Neural cell (in vitro differentiated cells): ENCODE results near the gene TBC1D5. TPM values are rescaled to one million over a fixed set of nuclear protein-coding genes. Genes with fewer than 3 reads are reported as not detected.

ENCODE experiments used
- H2AFZ ChIP-seq: fragments of 200-600, 300-800 bp; sonication (generic), shearing (Covaris generic); 2 replicates; pipeline ENCODE4 v1.6.0; 2014; ENCODE audit warnings: low read depth, mild to moderate bottlenecking, antibody characterized with exemption, low read length, moderate library complexity
- H3F3A ChIP-seq: fragments of 200-600 bp; shearing (Covaris generic); 2 replicates; pipeline ENCODE4 v1.6.1; 2016; ENCODE audit warnings: mild to moderate bottlenecking, moderate library complexity, mixed read lengths, antibody characterized with exemption, low read length; ENCODE audit not compliant: insufficient read depth, poor library complexity, severe bottlenecking
- H3K27ac ChIP-seq: fragments of 200-600, 300-800 bp; sonication (generic), shearing (Covaris generic); 2 replicates; pipeline ENCODE4 v1.5.1; 2014; ENCODE audit warnings: mild to moderate bottlenecking, low read length, moderate library complexity
- H3K27me3 ChIP-seq: fragments of 300-800, 200-600 bp; sonication (generic), shearing (Covaris generic); 2 replicates; pipeline ENCODE4 v1.6.0; 2014; ENCODE audit warnings: mild to moderate bottlenecking, low read depth, low read length, moderate library complexity; ENCODE audit not compliant: insufficient read depth
- H3K36me3 ChIP-seq: fragments of 300-800, 200-600 bp; sonication (generic), shearing (Covaris generic); 2 replicates; pipeline ENCODE4 v1.5.1; 2014; ENCODE audit warnings: mild to moderate bottlenecking, antibody characterized with exemption, low read length, moderate library complexity; ENCODE audit not compliant: insufficient read depth
- H3K4me2 ChIP-seq: fragments of 300-800, 200-600 bp; sonication (generic), shearing (Covaris generic); 2 replicates; pipeline ENCODE4 v1.6.0; 2014; ENCODE audit warnings: mild to moderate bottlenecking, low read length
- H3K4me3 ChIP-seq: fragments of 300-800, 200-600 bp; sonication (generic), shearing (Covaris generic); 2 replicates; pipeline ENCODE4 v1.5.1; 2014; ENCODE audit warnings: mild to moderate bottlenecking, low read length, moderate library complexity
- H3K79me2 ChIP-seq: fragments of 200-600 bp; shearing (Covaris generic); replicated peaks from 2 replicates; pipeline ENCODE4 v1.6.0; 2014; ENCODE audit warnings: mild to moderate bottlenecking, low read length, moderate library complexity; ENCODE audit not compliant: insufficient read depth
- H3K9ac ChIP-seq: fragments of 300-800, 200-600 bp; sonication (generic), shearing (Covaris generic); 2 replicates; pipeline ENCODE4 v1.6.1; 2016; ENCODE audit warnings: mild to moderate bottlenecking, low read length, mixed read lengths
- H3K9me2 ChIP-seq: fragments of 200-600 bp; shearing (Covaris generic); 2 replicates; pipeline ENCODE4 v1.6.1; 2016; ENCODE audit warnings: mild to moderate bottlenecking, low read length, mixed read lengths; ENCODE audit not compliant: insufficient read depth
- H3K9me3 ChIP-seq: fragments of 200-600, 300-800 bp; sonication (generic), shearing (Covaris generic); 2 replicates; pipeline ENCODE4 v1.6.1; 2016; ENCODE audit warnings: mild to moderate bottlenecking, mixed run types, low read length, moderate library complexity, mixed read lengths
- H4K20me1 ChIP-seq: fragments of 200-600 bp; shearing (Covaris generic); 2 replicates; pipeline ENCODE4 v1.6.1; 2016; ENCODE audit warnings: mild to moderate bottlenecking, mixed run types; ENCODE audit not compliant: insufficient read depth
- CTCF ChIP-seq: fragments of 450-650 bp; IDR thresholded peaks from 2 replicates; pipeline ENCODE4 v1.5.1; 2014; ENCODE audit warnings: antibody characterized with exemption, mild to moderate bottlenecking, moderate library complexity; ENCODE audit not compliant: poor library complexity, severe bottlenecking
- EP300 ChIP-seq: fragments of 450-650 bp; conservative IDR thresholded peaks from 2 replicates; pipeline ENCODE4 v1.6.1; 2014; ENCODE audit warnings: antibody characterized with exemption, mild to moderate bottlenecking, moderate library complexity; ENCODE audit not compliant: poor library complexity, severe bottlenecking
- EZH2 ChIP-seq: fragments of 200-600, 300-800 bp; shearing (Covaris generic), sonication (generic); IDR thresholded peaks from 2 replicates; pipeline ENCODE4 v1.6.1; 2014; ENCODE audit warnings: antibody characterized with exemption, low read length, borderline replicate concordance, mild to moderate bottlenecking; ENCODE audit not compliant: insufficient read depth, poor library complexity, severe bottlenecking
- MXI1 ChIP-seq: fragments of 450-650 bp; conservative IDR thresholded peaks from 2 replicates; pipeline ENCODE4 v1.6.1; 2014; ENCODE audit warnings: antibody characterized with exemption, mild to moderate bottlenecking; ENCODE audit not compliant: poor library complexity, severe bottlenecking
- POLR2AphosphoS5 ChIP-seq: IDR thresholded peaks from 2 replicates; pipeline ENCODE4 v1.6.1; 2012
- RAD21 ChIP-seq: fragments of 450-650 bp; conservative IDR thresholded peaks from 2 replicates; pipeline ENCODE4 v1.6.1; 2014; ENCODE audit warnings: antibody characterized with exemption, mild to moderate bottlenecking, moderate library complexity
- REST ChIP-seq: IDR thresholded peaks from 2 replicates; pipeline ENCODE4 v1.6.1; 2012; ENCODE audit warnings: borderline replicate concordance
- SMC3 ChIP-seq: fragments of 450-650 bp; conservative IDR thresholded peaks from 2 replicates; pipeline ENCODE4 v1.6.1; 2014; ENCODE audit warnings: antibody characterized with exemption, mild to moderate bottlenecking, moderate library complexity; ENCODE audit not compliant: poor library complexity
- TAF1 ChIP-seq: IDR thresholded peaks from 2 replicates; pipeline ENCODE4 v1.6.1; 2012; ENCODE audit warnings: low read depth
- polyA plus RNA-seq: library from polyadenylated mRNA; depleted of rRNA; stranded (reverse); fragments of >200 nt; gene quantifications from 2 replicates; pipeline ENCODE4 v1.2.3, GENCODE V29; 2014

TBC1D5 gene
- polyA plus RNA-seq, 1 donor from 2014 or later: 28.3 TPM

- TF ChIP-seq MXI1 (no peak), EP300 (no peak)
These were observed 113.0 kb downstream of the TBC1D5 start for GRCh38 chr3:17629400-17629799.

GRCh38 chr3:17626395-17626794 lies 116.0 kb downstream of the TBC1D5 start:
- Histone ChIP-seq H2AFZ (no peak overlapping the region), H3K27ac (no peak overlapping the region), H3K9me2 (no peaks in the 10 kb centered on the region), H3K9ac (no peak overlapping the region), H3K4me2 (no peak overlapping the region), H4K20me1 (no peaks in the 10 kb centered on the region), H3K4me3 (no peak overlapping the region), H3K9me3 (no peaks in the 10 kb centered on the region), H3K79me2 (no peaks in the 10 kb centered on the region), H3F3A (no peaks in the 10 kb centered on the region), H3K27me3 (no peaks in the 10 kb centered on the region), H3K36me3 (no peaks in the 10 kb centered on the region)
- TF ChIP-seq REST (no peak), CTCF (no peak), MXI1 (no peak), EP300 (no peak), POLR2AphosphoS5 (no peak), RAD21 (no peak), EZH2 (no peak), TAF1 (no peak)

More at GRCh38 chr3:17629400-17629799, 113.0 kb downstream of the TBC1D5 start:
- Histone ChIP-seq H3K36me3 (no peaks in the 10 kb centered on the region), H3F3A (no peaks in the 10 kb centered on the region), H3K4me3 (no peak overlapping the region), H3K27me3 (no peaks in the 10 kb centered on the region), H3K9ac (no peak overlapping the region), H3K27ac (no peak overlapping the region), H4K20me1 (no peaks in the 10 kb centered on the region), H3K4me2 (no peak overlapping the region), H3K9me2 (no peaks in the 10 kb centered on the region), H2AFZ (no peak overlapping the region), H3K9me3 (no peaks in the 10 kb centered on the region), H3K79me2 (no peaks in the 10 kb centered on the region)

- Histone ChIP-seq H3K4me2 (no peak overlapping the region), H3K4me3 (no peak overlapping the region)
These were observed 117.3 kb downstream of the TBC1D5 start for GRCh38 chr3:17625133-17625532.

More at GRCh38 chr3:17625133-17625532, 117.3 kb downstream of the TBC1D5 start:
- no peak overlapping the region for H3K9ac ChIP-seq
- TF ChIP-seq RAD21 (no peak), MXI1 (no peak), CTCF (no peak), TAF1 (no peak), SMC3 (no peak), REST (no peak), POLR2AphosphoS5 (no peak), EZH2 (no peak), EP300 (no peak)
- H3K27me3 ChIP-seq: no peaks in the 10 kb centered on the region
- H4K20me1 ChIP-seq: no peaks in the 10 kb centered on the region
- no peaks in the 10 kb centered on the region for H3K9me2 ChIP-seq
- no peaks in the 10 kb centered on the region for H3K36me3 ChIP-seq
- H3K27ac ChIP-seq: no peak overlapping the region
- no peak overlapping the region for H2AFZ ChIP-seq
- H3F3A ChIP-seq: no peaks in the 10 kb centered on the region
- no peaks in the 10 kb centered on the region for H3K79me2 ChIP-seq
- H3K9me3 ChIP-seq: no peaks in the 10 kb centered on the region
